Measurements from ENCODE around the gene FGD4. TPM values are rescaled to one million over a fixed set of nuclear protein-coding genes. Genes with fewer than 3 reads are reported as not detected.
"Not testable (repeated sequence)": the region's sequence is repeated elsewhere in the genome, so short reads cannot be mapped to it uniquely, and the experiment has no call there.

FGD4 gene
- total RNA-seq, 2 donors from 2014 or later = 36.3 to 54.4 TPM

DNA sequence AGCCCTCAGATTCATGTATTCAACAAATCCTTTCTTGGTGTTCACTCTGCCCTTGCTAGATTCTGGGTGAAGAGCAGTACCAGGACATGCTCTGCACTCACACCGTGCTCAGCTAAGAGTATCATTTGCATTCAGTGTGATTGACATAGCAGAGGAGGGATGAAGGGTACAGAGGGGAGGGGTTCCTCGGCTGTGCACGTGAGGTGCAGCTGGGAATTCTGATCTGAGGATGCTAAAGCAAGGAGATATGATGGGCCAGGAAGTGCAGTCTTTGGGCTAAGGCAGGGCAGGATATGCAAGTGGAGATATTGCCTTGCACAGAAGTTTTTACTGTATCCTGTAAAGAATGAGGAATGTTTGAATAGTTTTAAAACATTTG lies 108.6 kb downstream of the FGD4 start:
- intact Hi-C loops (cut with DNase I) = no loop called here
- Histone ChIP-seq H3K4me1 (peaks cover 43% of the 10 kb centered on the region), H3K27ac (no peak overlapping the region), H3K4me3 (no peak overlapping the region), H3K27me3 (no peaks in the 10 kb centered on the region), H3K9me3 (no peaks in the 10 kb centered on the region), H3K36me3 (replicated peaks in 1 of 2; ENCODE audit: insufficient read depth in 1 of 2, low read depth in 2 of 2) (no peaks in the 10 kb centered on the region)
- TF ChIP-seq, protein P1, sequence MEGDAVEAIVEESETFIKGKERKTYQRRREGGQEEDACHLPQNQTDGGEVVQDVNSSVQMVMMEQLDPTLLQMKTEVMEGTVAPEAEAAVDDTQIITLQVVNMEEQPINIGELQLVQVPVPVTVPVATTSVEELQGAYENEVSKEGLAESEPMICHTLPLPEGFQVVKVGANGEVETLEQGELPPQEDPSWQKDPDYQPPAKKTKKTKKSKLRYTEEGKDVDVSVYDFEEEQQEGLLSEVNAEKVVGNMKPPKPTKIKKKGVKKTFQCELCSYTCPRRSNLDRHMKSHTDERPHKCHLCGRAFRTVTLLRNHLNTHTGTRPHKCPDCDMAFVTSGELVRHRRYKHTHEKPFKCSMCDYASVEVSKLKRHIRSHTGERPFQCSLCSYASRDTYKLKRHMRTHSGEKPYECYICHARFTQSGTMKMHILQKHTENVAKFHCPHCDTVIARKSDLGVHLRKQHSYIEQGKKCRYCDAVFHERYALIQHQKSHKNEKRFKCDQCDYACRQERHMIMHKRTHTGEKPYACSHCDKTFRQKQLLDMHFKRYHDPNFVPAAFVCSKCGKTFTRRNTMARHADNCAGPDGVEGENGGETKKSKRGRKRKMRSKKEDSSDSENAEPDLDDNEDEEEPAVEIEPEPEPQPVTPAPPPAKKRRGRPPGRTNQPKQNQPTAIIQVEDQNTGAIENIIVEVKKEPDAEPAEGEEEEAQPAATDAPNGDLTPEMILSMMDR (IDR thresholded peaks at IDR 0.05) = no peak
- no peak for TF ChIP-seq POLR2A (IDR thresholded peaks at IDR 0.05)
- no peak for ATAC-seq
- 61 to 68% methylated on average over 3 of the region's 3 CpGs for WGBS, 2 donors
- no peak for DNase-seq

DNA sequence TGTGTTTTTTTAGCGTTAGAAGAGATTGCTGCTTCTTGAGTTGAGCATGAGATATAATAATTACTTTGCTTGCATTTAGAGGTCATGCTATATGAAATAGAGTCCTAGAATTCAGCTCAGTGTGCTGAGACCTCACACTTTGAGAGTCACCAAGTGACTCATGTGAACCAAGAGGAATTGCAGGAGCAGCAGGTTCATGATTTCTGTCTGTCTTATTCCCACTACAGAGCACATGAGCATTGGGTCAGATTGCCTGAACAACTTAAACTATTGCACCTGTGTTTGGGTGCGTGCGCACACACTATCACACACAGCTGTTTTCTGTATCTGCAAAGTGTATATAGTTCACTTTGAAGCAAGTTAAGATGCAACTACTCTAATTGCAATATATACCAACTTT lies 109.3 kb downstream of the FGD4 start:
- no peak overlapping the region for H3K4me3 ChIP-seq
- 56 to 58% methylated on average over 3 of the region's 3 CpGs for WGBS, 2 donors
- ATAC-seq (no peak), DNase-seq (peak in 1 of 4 donors; percentile 42)
- TF ChIP-seq, protein P1 (IDR thresholded peaks at IDR 0.05) = no peak
- no peak for TF ChIP-seq POLR2A (IDR thresholded peaks at IDR 0.05)
- intact Hi-C loops (cut with DNase I) = no loop called here
- no peaks in the 10 kb centered on the region for H3K36me3 ChIP-seq (replicated peaks in 1 of 2; ENCODE audit: insufficient read depth in 1 of 2, low read depth in 2 of 2)
- H3K4me1 ChIP-seq = peaks cover 36% of the 10 kb centered on the region
- no peaks in the 10 kb centered on the region for H3K27me3 ChIP-seq
- H3K9me3 ChIP-seq = no peaks in the 10 kb centered on the region
- no peak overlapping the region for H3K27ac ChIP-seq

GRCh38 chr12:32509328-32510091 lies 110.2 kb downstream of the FGD4 start:
- ATAC-seq (peak; percentile 73), DNase-seq (peak in 3 of 4 donors; percentile 26 to 41 (median 34))
- intact Hi-C loops (cut with DNase I) = no loop called here
- Histone ChIP-seq H3K27me3 (no peaks in the 10 kb centered on the region), H3K4me3 (no peak overlapping the region), H3K4me1 (peaks cover 28% of the 10 kb centered on the region), H3K36me3 (replicated peaks in 1 of 2; ENCODE audit: insufficient read depth in 1 of 2, low read depth in 2 of 2) (no peaks in the 10 kb centered on the region), H3K27ac (no peak overlapping the region), H3K9me3 (no peaks in the 10 kb centered on the region)
- no peak for TF ChIP-seq POLR2A (IDR thresholded peaks at IDR 0.05)
- TF ChIP-seq, protein P1 (IDR thresholded peaks at IDR 0.05) = no peak
- WGBS, 2 donors = 9 to 27% methylated on average over 2 of the region's 2 CpGs

- DNase-seq; intact Hi-C loops (cut with DNase I); H3K36me3 ChIP-seq (replicated peaks in 1 of 2; ENCODE audit: insufficient read depth in 1 of 2, low read depth in 2 of 2); H3K9me3 ChIP-seq; H3K27ac ChIP-seq; H3K4me3 ChIP-seq; H3K27me3 ChIP-seq; ATAC-seq: not testable (repeated sequence)
- H3K4me1 ChIP-seq = peaks cover 36% of the 10 kb centered on the region
- WGBS, 2 donors = 91 to 93% methylated on average over 7 of the region's 7 CpGs
Observed at GRCh38 chr12:32511976-32512375, 112.6 kb downstream of the FGD4 start.

DNA sequence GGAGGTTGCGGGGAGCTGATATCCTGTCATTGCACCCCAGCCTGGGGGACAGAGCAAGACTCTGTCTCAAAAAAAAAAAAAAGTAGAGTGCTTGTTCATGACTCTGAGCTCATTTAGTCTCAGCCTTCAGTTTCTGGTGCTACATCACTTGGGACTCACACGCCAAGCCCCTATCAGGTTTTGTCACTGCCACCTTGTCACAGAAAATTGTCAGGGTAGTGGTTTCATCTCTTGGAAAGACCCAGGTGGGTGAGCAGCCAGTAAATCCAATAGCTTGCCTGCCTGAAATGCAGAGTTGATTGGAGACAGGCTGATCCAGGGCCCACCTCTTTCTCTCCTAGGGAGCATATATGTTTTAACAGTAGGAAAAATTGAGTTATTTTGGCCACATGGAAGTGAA lies 113.0 kb downstream of the FGD4 start:
- Histone ChIP-seq H3K9me3 (no peaks in the 10 kb centered on the region), H3K36me3 (replicated peaks in 1 of 2; ENCODE audit: insufficient read depth in 1 of 2, low read depth in 2 of 2) (no peaks in the 10 kb centered on the region), H3K4me1 (peaks cover 36% of the 10 kb centered on the region), H3K4me3 (no peak overlapping the region), H3K27me3 (no peaks in the 10 kb centered on the region), H3K27ac (no peak overlapping the region)
- intact Hi-C loops (cut with DNase I) = no loop called here
- DNase-seq (no peak), ATAC-seq (no peak)
- 94 to 100% methylated on average over 2 of the region's 2 CpGs for WGBS, 2 donors
- no peak for TF ChIP-seq POLR2A (IDR thresholded peaks at IDR 0.05)
- TF ChIP-seq, protein P1 (IDR thresholded peaks at IDR 0.05) = no peak

Measured in body of pancreas (tissue), 4 donors.